HG03558 (cell line): ENCODE data around the gene G0S2.

Experiments
- ATAC-seq: cut with Tn5 transposase; IDR thresholded peaks from one replicate; pipeline ENCODE4 v1.9.1; 2021; ENCODE audit warnings: moderate number of reproducible peaks; ENCODE audit not compliant: unreplicated experiment; ENCODE audit errors: extremely low read depth

The G0S2 gene, protein sequence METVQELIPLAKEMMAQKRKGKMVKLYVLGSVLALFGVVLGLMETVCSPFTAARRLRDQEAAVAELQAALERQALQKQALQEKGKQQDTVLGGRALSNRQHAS

DNA sequence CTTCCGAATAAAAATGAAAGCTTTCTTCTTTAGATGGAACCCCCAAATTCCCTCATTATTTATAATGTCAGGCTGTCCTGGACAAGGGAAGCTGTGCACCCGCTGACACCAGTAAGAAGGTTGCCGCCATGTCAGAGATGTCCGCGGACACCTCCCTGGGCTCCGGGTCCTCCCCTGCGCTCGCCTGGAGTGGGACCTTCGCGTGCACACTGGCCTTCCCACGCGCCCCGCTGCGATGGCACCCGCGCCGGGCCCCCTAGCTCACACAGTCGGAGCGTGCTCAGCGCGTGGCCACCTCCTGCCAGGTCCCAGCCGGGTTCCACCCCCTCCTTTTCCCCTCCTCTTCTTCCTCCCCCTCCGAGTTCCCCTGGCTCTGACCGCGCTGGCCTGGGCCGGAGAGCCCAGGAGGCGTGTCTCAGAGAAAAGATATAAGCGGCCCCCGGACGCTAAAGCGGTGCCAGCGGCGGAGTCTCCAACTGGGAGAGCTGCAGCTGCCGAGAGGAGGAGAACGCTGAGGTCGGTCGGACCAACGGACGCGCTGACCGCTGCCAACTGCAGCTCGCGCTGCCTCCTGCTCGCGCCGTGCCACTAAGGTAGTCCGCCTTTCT is at the start of gene G0S2:
G0S2 (plus strand) TSS at position 456 of the 608 bp plus-strand sequence. CDS start 273 bp downstream, outside the sequence.
- ATAC-seq: no peak

GRCh38 chr1:209625791-209626285 is 49.4 kb upstream of the G0S2 start:
- no peak for ATAC-seq

DNA sequence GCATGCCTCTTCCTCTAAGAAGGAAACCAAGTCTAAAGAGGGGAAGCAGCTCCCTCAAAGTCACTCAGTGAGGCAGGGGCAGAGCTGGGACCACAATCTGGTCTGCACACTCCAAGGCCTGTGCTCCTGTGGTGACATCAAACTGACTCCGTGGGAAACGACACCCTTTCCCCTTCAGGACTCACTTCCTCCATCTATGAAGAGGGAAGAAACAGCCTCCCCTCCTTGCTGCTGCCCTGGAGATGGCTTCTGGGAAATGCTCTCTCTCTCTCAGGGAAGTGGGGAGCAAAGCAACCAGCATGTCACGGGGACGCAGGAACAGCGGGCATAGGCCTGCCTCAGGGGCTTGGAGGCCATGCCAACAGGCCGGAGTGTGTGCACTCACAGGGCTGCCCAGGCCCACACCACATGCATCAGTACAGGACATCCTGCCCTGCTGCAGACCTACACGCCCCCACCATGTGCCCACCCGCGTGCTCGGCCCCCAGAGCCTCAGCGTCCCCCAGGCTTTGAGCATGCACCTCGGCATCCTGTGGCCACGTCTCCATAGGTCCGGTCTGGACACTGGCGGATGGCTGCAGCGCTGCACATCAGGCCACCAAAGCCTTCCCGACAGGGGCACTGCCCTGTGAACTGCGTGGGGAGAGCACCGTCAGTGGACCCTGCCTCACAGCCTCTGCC is 48.7 kb upstream of the G0S2 start:
- ATAC-seq: no peak

GRCh38 chr1:209627027-209627731 is 48.0 kb upstream of the G0S2 start:
- ATAC-seq: no peak

DNA sequence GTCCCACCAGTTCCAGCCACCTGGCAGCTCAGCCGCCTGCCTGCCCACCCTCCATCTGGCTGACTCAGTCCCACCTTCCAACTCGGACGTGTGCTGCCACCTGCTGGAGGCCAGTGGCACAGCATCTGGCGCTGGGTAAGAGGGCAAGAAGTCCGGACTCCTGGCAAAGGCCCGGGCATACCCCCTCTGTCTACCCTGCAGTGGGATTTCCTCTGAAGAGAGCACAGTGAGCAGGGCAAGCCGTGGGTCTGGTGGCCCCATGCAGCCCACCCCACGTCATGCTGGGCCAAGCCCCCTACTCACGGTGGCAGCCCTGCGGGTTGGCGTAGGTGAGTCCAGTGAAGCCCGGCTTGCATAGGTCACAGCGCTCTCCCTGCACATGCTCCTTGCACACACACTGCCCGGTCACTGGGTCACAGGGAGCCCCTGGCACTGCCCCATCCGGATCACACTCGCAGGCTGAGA is 47.4 kb upstream of the G0S2 start:
- no peak for ATAC-seq

DNA sequence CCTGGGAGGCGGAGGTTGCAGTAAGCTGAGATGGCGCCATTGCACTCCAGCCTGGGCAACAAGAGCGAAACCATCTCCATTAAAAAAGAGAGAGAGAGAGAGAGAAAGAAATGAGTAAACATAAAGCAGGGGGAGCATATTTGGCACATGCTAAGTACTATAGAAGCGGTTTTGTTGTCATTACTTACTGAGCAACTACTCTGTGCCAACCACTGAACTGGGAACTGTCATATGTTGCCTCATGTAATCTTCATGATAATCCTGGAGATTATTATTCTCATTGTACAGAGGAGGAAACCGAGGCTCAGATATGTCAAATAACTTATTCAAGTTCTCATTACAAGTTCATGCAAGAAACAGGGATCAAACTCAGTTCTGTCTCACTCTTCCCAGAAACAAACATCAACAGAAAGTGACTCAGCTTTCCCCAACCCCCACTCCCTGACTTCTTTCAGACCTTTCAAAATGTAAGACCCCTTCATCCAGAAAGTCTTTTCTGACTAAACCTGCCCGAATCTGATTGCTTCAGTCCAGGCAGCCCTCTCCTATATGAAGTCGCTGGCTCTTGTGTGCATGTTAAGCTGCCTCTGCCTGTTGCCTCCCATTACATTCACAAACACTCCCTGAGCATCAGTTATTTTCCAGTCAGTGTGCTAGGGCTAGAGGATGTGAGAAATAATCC is 46.5 kb upstream of the G0S2 start:
- no peak for ATAC-seq

- ATAC-seq: no peak
Observed at GRCh38 chr1:209629621-209630382, 45.4 kb upstream of the G0S2 start.

DNA sequence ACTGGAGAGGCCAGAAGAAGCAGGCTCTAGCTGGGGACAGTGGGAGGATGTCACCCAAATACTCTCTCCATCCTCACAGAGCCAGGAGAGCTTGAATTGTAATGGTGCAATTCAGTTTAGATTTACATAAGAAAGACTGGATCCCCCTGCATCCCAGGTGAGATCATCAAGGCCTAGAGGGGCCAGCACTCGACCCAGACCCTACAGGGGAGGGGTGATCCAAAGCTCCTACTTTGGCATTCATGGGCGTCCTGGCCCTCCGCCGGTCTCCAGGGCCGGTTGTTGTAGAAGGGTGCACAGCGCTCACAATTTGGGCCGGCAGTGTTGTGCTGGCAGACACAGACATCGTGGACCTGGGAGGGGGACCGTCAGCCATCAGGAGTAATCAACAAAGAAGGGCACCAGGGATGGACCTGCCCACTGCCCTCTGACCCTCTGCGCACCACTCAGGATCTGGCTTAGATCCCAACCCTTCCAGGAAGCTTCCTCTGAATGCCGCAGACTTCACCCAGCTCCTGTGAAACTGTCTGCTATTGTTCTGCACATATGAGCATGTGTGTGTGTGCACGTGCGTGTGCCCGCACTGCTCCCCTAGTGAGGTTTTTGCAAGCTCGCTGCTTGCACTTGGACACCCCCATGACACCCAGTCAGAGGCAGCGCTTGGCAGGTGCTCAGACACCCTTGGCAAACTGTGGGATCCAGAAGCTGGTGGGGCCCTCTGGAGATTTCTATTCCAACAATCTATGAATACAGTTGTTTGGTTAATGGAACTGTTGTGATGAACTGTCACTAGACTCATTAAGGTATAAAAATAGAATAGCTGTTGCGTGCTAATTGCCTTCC is 44.6 kb upstream of the G0S2 start:
- ATAC-seq: no peak

GRCh38 chr1:209633335-209633997 is 41.7 kb upstream of the G0S2 start:
- ATAC-seq: no peak

GRCh38 chr1:209634005-209634737 is 41.0 kb upstream of the G0S2 start:
- no peak for ATAC-seq

- no peak for ATAC-seq
Observed at GRCh38 chr1:209635850-209636249, 39.4 kb upstream of the G0S2 start.

DNA sequence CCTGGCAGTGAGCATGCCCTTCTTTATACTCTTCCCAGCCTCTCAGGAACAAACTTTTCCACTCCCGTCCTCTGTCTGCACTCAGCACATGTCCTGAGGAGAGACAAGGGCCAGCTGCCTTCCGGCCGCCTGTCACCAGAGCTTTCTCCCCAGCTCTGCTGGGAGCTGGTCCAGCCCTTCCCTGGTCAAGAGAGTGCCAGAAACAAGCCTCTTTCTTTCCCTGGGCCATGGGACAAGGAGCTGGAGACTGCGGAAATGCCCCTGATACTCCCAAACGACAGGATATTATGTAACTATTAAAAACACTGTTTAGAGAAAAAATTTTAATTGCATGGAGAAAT is 33.4 kb upstream of the G0S2 start:
- ATAC-seq: no peak

- ATAC-seq: no peak
Observed at GRCh38 chr1:209642816-209643215, 32.4 kb upstream of the G0S2 start.

- ATAC-seq: no peak
Observed at GRCh38 chr1:209643285-209644020, 31.8 kb upstream of the G0S2 start.

- no peak for ATAC-seq
Observed at GRCh38 chr1:209645574-209646452, 29.4 kb upstream of the G0S2 start.

GRCh38 chr1:209646558-209646957 is 28.7 kb upstream of the G0S2 start:
- ATAC-seq: no peak
